HG02852 (cell line): ENCODE data around the gene FZD7.

Experiments
- ATAC-seq: cut with Tn5 transposase; IDR thresholded peaks from one replicate; pipeline ENCODE4 v1.9.1; 2021; ENCODE audit warnings: mild to moderate bottlenecking, moderate library complexity; ENCODE audit not compliant: unreplicated experiment

Gene FZD7

GRCh38 chr2:202036601-202037037 lies 3.0 kb downstream of the FZD7 start:
- no peak for ATAC-seq

GRCh38 chr2:202037086-202037485 lies 3.4 kb downstream of the FZD7 start:
- ATAC-seq = no peak

- ATAC-seq = no peak
Measured at GRCh38 chr2:202038471-202039277, 5.0 kb downstream of the FZD7 start.

GRCh38 chr2:202039278-202040078 lies 5.8 kb downstream of the FZD7 start:
- no peak for ATAC-seq

GRCh38 chr2:202040079-202040844 lies 6.6 kb downstream of the FZD7 start:
- ATAC-seq = no peak

- ATAC-seq = no peak
Measured at GRCh38 chr2:202042444-202042843, 8.8 kb downstream of the FZD7 start.

- no peak for ATAC-seq
Measured at GRCh38 chr2:202043475-202043874, 9.8 kb downstream of the FZD7 start.

GRCh38 chr2:202044777-202045176 lies 11.1 kb downstream of the FZD7 start:
- ATAC-seq = no peak

GRCh38 chr2:202046572-202046971 lies 12.9 kb downstream of the FZD7 start:
- ATAC-seq = no peak

- ATAC-seq = no peak
Measured at GRCh38 chr2:202049092-202049728, 15.6 kb downstream of the FZD7 start.

- no peak for ATAC-seq
Measured at GRCh38 chr2:202049840-202050239, 16.2 kb downstream of the FZD7 start.

- no peak for ATAC-seq
Measured at GRCh38 chr2:202050652-202051051, 17.0 kb downstream of the FZD7 start.

GRCh38 chr2:202051499-202052161 lies 18.0 kb downstream of the FZD7 start:
- ATAC-seq = no peak

GRCh38 chr2:202052235-202052634 lies 18.6 kb downstream of the FZD7 start:
- no peak for ATAC-seq

- ATAC-seq = no peak
Measured at GRCh38 chr2:202054679-202055078, 21.0 kb downstream of the FZD7 start.

- ATAC-seq = no peak
Measured at GRCh38 chr2:202056611-202057010, 23.0 kb downstream of the FZD7 start.

- no peak for ATAC-seq
Measured at GRCh38 chr2:202060218-202060617, 26.6 kb downstream of the FZD7 start.

- no peak for ATAC-seq
Measured at GRCh38 chr2:202061695-202062094, 28.0 kb downstream of the FZD7 start.

- no peak for ATAC-seq
Measured at GRCh38 chr2:202064171-202064880, 30.7 kb downstream of the FZD7 start.

- ATAC-seq = no peak
Measured at GRCh38 chr2:202064881-202065230, 31.2 kb downstream of the FZD7 start.
